Measurements from ENCODE around the gene VARS2. TPM values are rescaled to one million over a fixed set of nuclear protein-coding genes. Genes with fewer than 3 reads are reported as not detected.

VARS2 gene
- total RNA-seq, 2 donors from 2014 or later: 20.2 to 26.0 TPM

- peaks cover 19 to 44% of the 10 kb centered on the region in 2 donors for H3K4me1 ChIP-seq (ENCODE audit: control insufficient read depth in 1 of 2, low read depth in 2 of 2)
- no peak for DNase-seq (ENCODE audit: low spot score)
- H3K27ac ChIP-seq: peak overlapping the region; percentile 78 to 89
- no peaks in the 10 kb centered on the region for H3K9me3 ChIP-seq
- no peak for ATAC-seq (ENCODE audit: insufficient number of reproducible peaks, low FRiP score, low read depth)
- TF ChIP-seq CTCF (IDR thresholded peaks at IDR 0.05): no peak
- no peaks in the 10 kb centered on the region for H3K27me3 ChIP-seq (replicated peaks; ENCODE audit: insufficient read depth)
- H3K36me3 ChIP-seq: no peaks in the 10 kb centered on the region
- H3K4me3 ChIP-seq: no peak overlapping the region
Observed at GRCh38 chr6:30882759-30883684, 31.0 kb upstream of the VARS2 start.

DNA sequence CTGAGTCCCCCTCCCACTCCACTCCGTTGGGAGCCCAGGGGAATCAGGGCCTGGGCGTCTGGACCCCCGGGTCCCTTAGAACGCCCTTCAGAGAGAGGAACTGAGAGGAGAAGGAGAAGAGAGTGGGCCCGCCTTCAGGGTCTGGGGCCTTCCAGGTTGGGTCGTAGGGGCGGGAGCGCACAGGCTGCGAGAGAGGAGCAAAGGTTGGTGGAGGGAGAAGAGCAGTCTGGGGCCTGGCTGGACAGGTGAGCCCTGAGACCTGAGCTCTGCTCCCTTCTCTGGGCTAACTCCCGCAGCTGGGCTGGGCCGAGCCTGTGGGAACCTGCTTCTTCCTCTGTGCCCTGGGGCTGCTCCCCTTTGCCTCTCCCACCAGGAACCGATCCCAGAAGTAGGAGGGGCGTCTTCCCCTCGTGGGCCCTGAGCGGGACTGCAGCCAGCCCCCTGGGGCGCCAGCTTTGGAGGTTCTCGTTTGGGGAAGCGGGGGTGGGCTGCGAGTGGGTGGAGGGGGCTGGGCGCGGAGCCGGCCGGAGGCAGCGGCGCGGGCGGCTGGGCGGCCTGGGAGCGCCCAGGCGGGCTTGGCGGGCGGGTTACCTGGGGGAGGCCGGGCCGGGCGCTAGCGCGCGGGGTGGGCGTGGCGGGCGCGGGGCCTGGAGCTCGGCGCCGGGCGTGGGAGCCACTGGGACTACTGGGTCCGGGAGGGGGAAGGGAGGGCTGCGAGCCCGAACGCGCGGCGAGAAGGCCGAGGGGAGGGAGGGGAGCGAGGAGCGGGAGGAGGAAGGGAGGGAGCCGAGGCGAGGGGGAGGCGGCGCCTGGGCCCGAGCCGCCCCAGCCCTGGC, 30.1 kb upstream of the VARS2 start, which contains the start of gene DDR1:
DDR1 (plus strand) TSS at position 835 of the 836 bp plus-strand sequence. CDS start 4,211 bp downstream, outside the sequence.
- peak within 1 kb of the TSS; percentile 78 to 89 for H3K27ac ChIP-seq
- TF ChIP-seq CTCF (IDR thresholded peaks at IDR 0.05): no peak
- no peaks in the 10 kb centered on the region for H3K36me3 ChIP-seq
- H3K4me3 ChIP-seq: peak within 1 kb of the TSS; percentile 92
- H3K27me3 ChIP-seq (replicated peaks; ENCODE audit: insufficient read depth): no peaks in the 10 kb centered on the region
- H3K9me3 ChIP-seq: no peaks in the 10 kb centered on the region
- DNase-seq (ENCODE audit: low spot score) (no peak), ATAC-seq (ENCODE audit: insufficient number of reproducible peaks, low FRiP score, low read depth) (peak; percentile 62)
- peaks cover 19 to 43% of the 10 kb centered on the region in 2 donors for H3K4me1 ChIP-seq (ENCODE audit: control insufficient read depth in 1 of 2, low read depth in 2 of 2)

DNA sequence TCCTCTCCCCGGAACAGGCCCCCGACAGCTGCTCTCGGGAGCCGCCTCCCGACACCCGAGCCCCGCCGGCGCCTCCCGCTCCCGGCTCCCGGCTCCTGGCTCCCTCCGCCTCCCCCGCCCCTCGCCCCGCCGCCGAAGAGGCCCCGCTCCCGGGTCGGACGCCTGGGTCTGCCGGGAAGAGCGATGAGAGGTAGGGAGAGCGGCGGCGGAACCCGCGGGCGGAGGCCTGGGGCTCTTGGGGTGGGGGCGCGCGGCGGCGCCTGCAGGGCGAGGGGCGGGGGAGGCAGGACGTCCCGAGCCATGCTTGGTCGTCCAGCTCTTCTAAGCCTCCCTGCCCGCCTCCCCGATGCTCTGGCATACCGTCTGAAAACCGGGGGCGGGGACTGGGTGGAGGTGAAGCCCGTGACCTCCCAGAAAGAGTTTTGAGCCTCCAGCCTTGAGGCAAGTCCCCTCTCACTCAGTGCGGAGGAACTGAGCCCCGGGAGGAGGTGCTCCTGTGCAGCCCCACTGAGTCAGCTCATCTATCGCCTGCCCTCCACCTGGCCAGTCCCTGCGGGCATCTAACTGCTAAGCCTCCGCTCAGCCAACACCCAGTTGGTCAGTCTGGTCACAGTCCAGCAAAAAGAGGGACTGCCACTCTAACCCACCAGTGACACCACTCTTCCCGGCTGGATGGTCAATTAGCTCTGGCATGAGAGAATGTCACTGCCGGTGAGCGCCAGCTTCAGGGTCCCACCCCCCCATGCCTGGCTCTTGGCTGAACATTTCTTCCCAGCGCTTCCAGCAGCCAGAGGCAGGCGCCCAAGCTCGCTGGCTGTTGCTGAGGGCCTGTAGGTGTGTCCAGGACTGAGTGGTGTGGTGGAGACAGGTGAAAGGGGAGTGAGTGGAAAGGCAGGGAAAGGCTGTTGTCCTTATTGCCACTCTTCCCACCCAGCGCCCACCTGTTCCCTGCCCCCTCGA, 29.2 kb upstream of the VARS2 start:
- no peaks in the 10 kb centered on the region for H3K27me3 ChIP-seq (replicated peaks; ENCODE audit: insufficient read depth)
- peak overlapping the region; percentile 92 for H3K4me3 ChIP-seq
- peak; percentile 54 for ATAC-seq (ENCODE audit: insufficient number of reproducible peaks, low FRiP score, low read depth)
- peak overlapping the region; percentile 78 to 89 for H3K27ac ChIP-seq
- peaks cover 19 to 43% of the 10 kb centered on the region in 2 donors for H3K4me1 ChIP-seq (ENCODE audit: control insufficient read depth in 1 of 2, low read depth in 2 of 2)
- DNase-seq (ENCODE audit: low spot score): no peak
- peaks cover 1% of the 10 kb centered on the region for H3K36me3 ChIP-seq
- TF ChIP-seq CTCF (IDR thresholded peaks at IDR 0.05): no peak
- no peaks in the 10 kb centered on the region for H3K9me3 ChIP-seq

GRCh38 chr6:30885481-30885998, 28.5 kb upstream of the VARS2 start:
- no peak for TF ChIP-seq CTCF (IDR thresholded peaks at IDR 0.05)
- Histone ChIP-seq H3K4me3 (peak overlapping the region; percentile 92), H3K27ac (peak overlapping the region; percentile 78 to 89), H3K9me3 (no peaks in the 10 kb centered on the region), H3K36me3 (peaks cover 8% of the 10 kb centered on the region), H3K27me3 (replicated peaks; ENCODE audit: insufficient read depth) (no peaks in the 10 kb centered on the region), H3K4me1 (ENCODE audit: control insufficient read depth in 1 of 2, low read depth in 2 of 2) (peaks cover 19 to 43% of the 10 kb centered on the region in 2 donors)
- ATAC-seq (ENCODE audit: insufficient number of reproducible peaks, low FRiP score, low read depth) (no peak), DNase-seq (ENCODE audit: low spot score) (no peak)
